Left lung (tissue), 10 donors: Measurements from ENCODE around the gene STXBP5L. TPM values are rescaled to one million over a fixed set of nuclear protein-coding genes. Genes with fewer than 3 reads are reported as not detected.

ENCODE experiments used
- ATAC-seq: fragments of 200-7000 bp; cut with Tn5 transposase; one replicate; pipeline ENCODE4 v1.9.1; 2020; ENCODE audit warnings: moderate library complexity
- DNase-seq, 4 donors: peaks; one replicate each; pipeline ENCODE4 v3.0.0-alpha.2; 2013 to 2020
- H3K27ac ChIP-seq, 2 donors: fragments of 200-600 bp; sonication (generic) in 1 of 2; one replicate each; pipeline versions ENCODE4 v1.5.0 to v1.8.0; 2020 to 2021
- H3K27me3 ChIP-seq, 2 donors: fragments of 200-600 bp; sonication (generic) in 1 of 2; one replicate each; pipeline versions ENCODE4 v1.5.0 to v1.8.0; 2020 to 2021
- H3K36me3 ChIP-seq, 2 donors: fragments of 200-600 bp; sonication (generic) in 1 of 2; one replicate each; pipeline versions ENCODE4 v1.5.0 to v1.8.0; 2020 to 2021
- H3K4me1 ChIP-seq, 2 donors: fragments of 200-600 bp; one replicate each; pipeline ENCODE4 v1.8.0; 2021
- H3K4me3 ChIP-seq, 2 donors: fragments of 200-600 bp; sonication (generic) in 1 of 2; one replicate each; pipeline versions ENCODE4 v1.5.0 to v1.8.0; 2020 to 2021; ENCODE audit warnings: mild to moderate bottlenecking in 1 of 2
- H3K9me3 ChIP-seq, 2 donors: fragments of 200-600 bp; sonication (generic) in 1 of 2; one replicate each; pipeline versions ENCODE4 v1.5.0 to v1.8.0; 2020 to 2021
- CTCF ChIP-seq, 2 donors: fragments of 200-600 bp; sonication (generic) in 1 of 2; IDR thresholded peaks; one replicate each; pipeline versions ENCODE4 v1.5.0 to v1.8.0; 2021; ENCODE audit warnings: antibody characterized with exemption in 2 of 2
- intact Hi-C, 2 donors: fragments of 100-400 bp; cut with DNase I; formaldehyde crosslinking; loops; one replicate each; pipeline versions ENCODE4 v1.11.2 to v1.14.2; 2022
- polyA plus RNA-seq, 6 donors: library from polyadenylated mRNA; unstranded; fragments of 120-200 nt; gene quantifications; one replicate each; pipeline ENCODE4 v1.2.1, GENCODE V29; 2013; ENCODE audit not compliant: insufficient read length in 6 of 6
- total RNA-seq, 2 donors: library from RNA; stranded (reverse); fragmentation: NEBNext Ultra II Directional; extraction: Animal tissue kit (Norgen Biotek cat#: 25700); gene quantifications; one replicate each; pipeline ENCODE4 v1.2.1, GENCODE V29; 2021
- donor health status: DM: no; HTN: yes; CAD: no.
- donor health status: DM: no; HTN: no; CAD: no.

Gene STXBP5L
- total and polyA plus RNA-seq, 8 donors, result 0.14 to 0.41 (median 0.17) TPM; not detected in 2

- H3K4me3 ChIP-seq, result peak overlapping the region in 1 of 2 donors; percentile 27
- ATAC-seq, result no peak
- H3K27me3 ChIP-seq, result peaks cover 35 to 81% of the 10 kb centered on the region in 2 donors
- TF ChIP-seq CTCF (IDR thresholded peaks at IDR 0.05), result no peak
- no peak for DNase-seq
- H3K27ac ChIP-seq, result no peak overlapping the region
- intact Hi-C loops, result no loop called here
- H3K9me3 ChIP-seq, result no peaks in the 10 kb centered on the region
- H3K36me3 ChIP-seq, result no peaks in the 10 kb centered on the region
- peaks cover 0 to 20% of the 10 kb centered on the region in 2 donors for H3K4me1 ChIP-seq
Observed at GRCh38 chr3:120908795-120909601, 993 bp downstream of the STXBP5L start.

- no peak for TF ChIP-seq CTCF (IDR thresholded peaks at IDR 0.05)
- Histone ChIP-seq H3K4me3 (no peak overlapping the region), H3K9me3 (no peaks in the 10 kb centered on the region), H3K27me3 (peaks cover 35 to 86% of the 10 kb centered on the region in 2 donors), H3K4me1 (peaks cover 0 to 20% of the 10 kb centered on the region in 2 donors), H3K27ac (no peak overlapping the region), H3K36me3 (no peaks in the 10 kb centered on the region)
- intact Hi-C loops, result no loop called here
- no peak for DNase-seq
- ATAC-seq, result no peak
Observed at GRCh38 chr3:120909602-120909878, 1.5 kb downstream of the STXBP5L start.

- intact Hi-C loops, result no loop called here
- H3K9me3 ChIP-seq, result peaks cover 0 to 36% of the 10 kb centered on the region in 2 donors
- H3K27me3 ChIP-seq, result no peaks in the 10 kb centered on the region
- no peaks in the 10 kb centered on the region for H3K4me1 ChIP-seq
- TF ChIP-seq CTCF (IDR thresholded peaks at IDR 0.05), result no peak
- no peaks in the 10 kb centered on the region for H3K36me3 ChIP-seq
- ATAC-seq (no peak), DNase-seq (no peak)
- no peak overlapping the region for H3K27ac ChIP-seq
- no peak overlapping the region for H3K4me3 ChIP-seq
Observed at GRCh38 chr3:120926146-120926545, 18.1 kb downstream of the STXBP5L start.

- ATAC-seq, result no peak
- Histone ChIP-seq H3K4me3 (no peak overlapping the region), H3K36me3 (no peaks in the 10 kb centered on the region), H3K27me3 (no peaks in the 10 kb centered on the region), H3K9me3 (peaks cover 0 to 34% of the 10 kb centered on the region in 2 donors), H3K27ac (no peak overlapping the region), H3K4me1 (no peaks in the 10 kb centered on the region)
- DNase-seq, result no peak
- no peak for TF ChIP-seq CTCF (IDR thresholded peaks at IDR 0.05)
- intact Hi-C loops, result no loop called here
Observed at GRCh38 chr3:120928991-120929390, 21.0 kb downstream of the STXBP5L start.

GRCh38 chr3:120931593-120931992 lies 23.6 kb downstream of the STXBP5L start:
- intact Hi-C loops, result no loop called here
- Histone ChIP-seq H3K4me1 (no peaks in the 10 kb centered on the region), H3K27me3 (no peaks in the 10 kb centered on the region), H3K27ac (no peak overlapping the region), H3K4me3 (no peak overlapping the region), H3K9me3 (peaks cover 0 to 17% of the 10 kb centered on the region in 2 donors), H3K36me3 (no peaks in the 10 kb centered on the region)
- no peak for TF ChIP-seq CTCF (IDR thresholded peaks at IDR 0.05)
- ATAC-seq (no peak), DNase-seq (no peak)
